Measurements from ENCODE around the gene FOXF2. TPM values are rescaled to one million over a fixed set of nuclear protein-coding genes. Genes with fewer than 3 reads are reported as not detected.

The FOXF2 gene
- total and polyA plus RNA-seq, 2 of the 13 experiments (the other 11 are each of a cell fraction or from before 2014, with no cell fraction given), result not detected

DNA sequence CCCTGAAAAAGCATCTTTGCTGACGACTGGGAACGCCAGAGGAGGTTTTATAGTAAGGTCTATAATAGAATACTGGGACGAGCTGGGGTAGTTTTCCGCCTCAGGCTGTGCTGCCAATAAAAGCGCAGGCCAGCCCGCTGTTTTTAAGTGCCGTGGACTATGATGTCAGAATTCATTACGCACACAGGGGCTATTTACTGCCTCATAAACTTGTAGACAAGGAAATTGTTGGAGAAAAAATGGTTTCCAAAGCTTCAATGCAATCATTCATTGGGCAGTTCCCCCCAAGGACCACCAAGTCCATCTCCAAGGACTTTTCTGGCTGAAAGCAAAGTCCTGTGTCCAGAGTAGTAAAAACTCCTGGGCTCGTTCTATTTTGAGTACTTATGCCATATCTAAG is 20.4 kb upstream of the FOXF2 start:
- H3K27ac ChIP-seq (ENCODE audit: extremely low read length, insufficient read depth, low read length), result no peak overlapping the region
- POLR2A ChIA-PET, result no interaction called here
- no peak overlapping the region for H3K4me2 ChIP-seq (ENCODE audit: low read depth, low read length)
- H3K9me3 ChIP-seq (ENCODE audit: low read length), result no peaks in the 10 kb centered on the region
- no peak overlapping the region for H3K9ac ChIP-seq (ENCODE audit: insufficient read depth, low read depth, low read length)
- whole genome bisulfite sequencing (ENCODE audit: low lambda C conversion rate), result 20% methylated on average over 9 of the region's 9 CpGs
- no TSS peak for BruUV-seq (replicated peaks)
- ATAC-seq (no peak), FAIRE-seq (no peak), DNase-seq (ENCODE audit: low spot score) (no peak)
- H2AFZ ChIP-seq (ENCODE audit: low read length), result no peak overlapping the region
- CTCF ChIA-PET (ENCODE audit: low intra/inter-chr PET ratio, low total read pairs), result no interaction called here
- H3K4me1 ChIP-seq (ENCODE audit: insufficient read depth, low read length), result no peaks in the 10 kb centered on the region
- in situ Hi-C loops (cut with HindIII; ENCODE audit: extremely low pct_ligation_motif_present, low pct_unique_long_range_greater_than_20kb) (no loop called here), intact Hi-C loops (cut with micrococcal nuclease; ENCODE audit: unreplicated experiment) (no loop called here)
- H3K79me2 ChIP-seq (ENCODE audit: insufficient read depth, low read length), result no peaks in the 10 kb centered on the region
- no peaks in the 10 kb centered on the region for H3K36me3 ChIP-seq (replicated peaks in 1 of 2; ENCODE audit: control insufficient read depth in 1 of 2, insufficient read depth in 2 of 2, low read length in 2 of 2)
- H4K20me1 ChIP-seq (ENCODE audit: insufficient read depth, low read length), result no peaks in the 10 kb centered on the region
- H3K4me3 ChIP-seq (replicated peaks in 1 of 3; ENCODE audit: insufficient read depth in 1 of 3, low read depth in 2 of 3, low read length in 3 of 3), result no peak overlapping the region
- peaks cover 1 to 62% of the 10 kb centered on the region in 2 experiments; a peak in 4 of 5 replicates for H3K27me3 ChIP-seq (ENCODE audit: control insufficient read depth in 1 of 2, insufficient read depth in 2 of 2, low read length in 2 of 2)
- TF ChIP-seq, protein P1, sequence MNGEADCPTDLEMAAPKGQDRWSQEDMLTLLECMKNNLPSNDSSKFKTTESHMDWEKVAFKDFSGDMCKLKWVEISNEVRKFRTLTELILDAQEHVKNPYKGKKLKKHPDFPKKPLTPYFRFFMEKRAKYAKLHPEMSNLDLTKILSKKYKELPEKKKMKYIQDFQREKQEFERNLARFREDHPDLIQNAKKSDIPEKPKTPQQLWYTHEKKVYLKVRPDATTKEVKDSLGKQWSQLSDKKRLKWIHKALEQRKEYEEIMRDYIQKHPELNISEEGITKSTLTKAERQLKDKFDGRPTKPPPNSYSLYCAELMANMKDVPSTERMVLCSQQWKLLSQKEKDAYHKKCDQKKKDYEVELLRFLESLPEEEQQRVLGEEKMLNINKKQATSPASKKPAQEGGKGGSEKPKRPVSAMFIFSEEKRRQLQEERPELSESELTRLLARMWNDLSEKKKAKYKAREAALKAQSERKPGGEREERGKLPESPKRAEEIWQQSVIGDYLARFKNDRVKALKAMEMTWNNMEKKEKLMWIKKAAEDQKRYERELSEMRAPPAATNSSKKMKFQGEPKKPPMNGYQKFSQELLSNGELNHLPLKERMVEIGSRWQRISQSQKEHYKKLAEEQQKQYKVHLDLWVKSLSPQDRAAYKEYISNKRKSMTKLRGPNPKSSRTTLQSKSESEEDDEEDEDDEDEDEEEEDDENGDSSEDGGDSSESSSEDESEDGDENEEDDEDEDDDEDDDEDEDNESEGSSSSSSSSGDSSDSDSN (CRISPR knock-in tag; IDR thresholded peaks at IDR 0.05), result no peak
- no peak for TF ChIP-seq ZNF121 (CRISPR knock-in tag; IDR thresholded peaks at IDR 0.05)
- no peak for TF ChIP-seq PHF21A (CRISPR knock-in tag; IDR thresholded peaks at IDR 0.05)
- no peak for TF ChIP-seq ZNF678 (CRISPR knock-in tag; IDR thresholded peaks at IDR 0.05)
- no peak for TF ChIP-seq CCDC6 (CRISPR knock-in tag; IDR thresholded peaks at IDR 0.05)
- no peak for TF ChIP-seq HDAC1 (CRISPR knock-in tag; IDR thresholded peaks at IDR 0.05)
- TF ChIP-seq PAX8 (CRISPR knock-in tag; IDR thresholded peaks at IDR 0.05; ENCODE audit: borderline replicate concordance), result no peak
- no peak for TF ChIP-seq ZNF687 (CRISPR knock-in tag; IDR thresholded peaks at IDR 0.05)
- TF ChIP-seq KDM3A (CRISPR knock-in tag; IDR thresholded peaks at IDR 0.05; ENCODE audit: low read depth), result no peak
- TF ChIP-seq ZBTB21 (CRISPR knock-in tag; IDR thresholded peaks at IDR 0.05), result no peak
- no peak for TF ChIP-seq HNF4A (CRISPR knock-in tag; IDR thresholded peaks at IDR 0.05)
- no peak for TF ChIP-seq ZNF577 (CRISPR knock-in tag; IDR thresholded peaks at IDR 0.05; ENCODE audit: borderline replicate concordance, low read depth)
- no peak for TF ChIP-seq ZNF790 (CRISPR knock-in tag; IDR thresholded peaks at IDR 0.05; ENCODE audit: borderline replicate concordance)
- TF ChIP-seq, protein P2, sequence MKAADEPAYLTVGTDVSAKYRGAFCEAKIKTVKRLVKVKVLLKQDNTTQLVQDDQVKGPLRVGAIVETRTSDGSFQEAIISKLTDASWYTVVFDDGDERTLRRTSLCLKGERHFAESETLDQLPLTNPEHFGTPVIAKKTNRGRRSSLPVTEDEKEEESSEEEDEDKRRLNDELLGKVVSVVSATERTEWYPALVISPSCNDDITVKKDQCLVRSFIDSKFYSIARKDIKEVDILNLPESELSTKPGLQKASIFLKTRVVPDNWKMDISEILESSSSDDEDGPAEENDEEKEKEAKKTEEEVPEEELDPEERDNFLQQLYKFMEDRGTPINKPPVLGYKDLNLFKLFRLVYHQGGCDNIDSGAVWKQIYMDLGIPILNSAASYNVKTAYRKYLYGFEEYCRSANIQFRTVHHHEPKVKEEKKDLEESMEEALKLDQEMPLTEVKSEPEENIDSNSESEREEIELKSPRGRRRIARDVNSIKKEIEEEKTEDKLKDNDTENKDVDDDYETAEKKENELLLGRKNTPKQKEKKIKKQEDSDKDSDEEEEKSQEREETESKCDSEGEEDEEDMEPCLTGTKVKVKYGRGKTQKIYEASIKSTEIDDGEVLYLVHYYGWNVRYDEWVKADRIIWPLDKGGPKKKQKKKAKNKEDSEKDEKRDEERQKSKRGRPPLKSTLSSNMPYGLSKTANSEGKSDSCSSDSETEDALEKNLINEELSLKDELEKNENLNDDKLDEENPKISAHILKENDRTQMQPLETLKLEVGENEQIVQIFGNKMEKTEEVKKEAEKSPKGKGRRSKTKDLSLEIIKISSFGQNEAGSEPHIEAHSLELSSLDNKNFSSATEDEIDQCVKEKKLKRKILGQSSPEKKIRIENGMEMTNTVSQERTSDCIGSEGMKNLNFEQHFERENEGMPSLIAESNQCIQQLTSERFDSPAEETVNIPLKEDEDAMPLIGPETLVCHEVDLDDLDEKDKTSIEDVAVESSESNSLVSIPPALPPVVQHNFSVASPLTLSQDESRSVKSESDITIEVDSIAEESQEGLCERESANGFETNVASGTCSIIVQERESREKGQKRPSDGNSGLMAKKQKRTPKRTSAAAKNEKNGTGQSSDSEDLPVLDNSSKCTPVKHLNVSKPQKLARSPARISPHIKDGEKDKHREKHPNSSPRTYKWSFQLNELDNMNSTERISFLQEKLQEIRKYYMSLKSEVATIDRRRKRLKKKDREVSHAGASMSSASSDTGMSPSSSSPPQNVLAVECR (CRISPR knock-in tag; IDR thresholded peaks at IDR 0.05; ENCODE audit: borderline replicate concordance), result no peak
- TF ChIP-seq ZZZ3 (CRISPR knock-in tag; IDR thresholded peaks at IDR 0.05; ENCODE audit: borderline replicate concordance), result no peak
- TF ChIP-seq ZNF619 (CRISPR knock-in tag; IDR thresholded peaks at IDR 0.05), result no peak

All from HepG2 (cell line).